HG02973 (cell line): Measurements from ENCODE around the gene PSMG3.
"Not testable (repeated sequence)": the region's sequence is repeated elsewhere in the genome, so short reads cannot be mapped to it uniquely, and the experiment has no call there.

Experiments used
- ATAC-seq: cut with Tn5 transposase; IDR thresholded peaks from one replicate; pipeline ENCODE4 v1.9.1; 2021; ENCODE audit warnings: moderate library complexity; ENCODE audit not compliant: unreplicated experiment

Gene PSMG3

DNA sequence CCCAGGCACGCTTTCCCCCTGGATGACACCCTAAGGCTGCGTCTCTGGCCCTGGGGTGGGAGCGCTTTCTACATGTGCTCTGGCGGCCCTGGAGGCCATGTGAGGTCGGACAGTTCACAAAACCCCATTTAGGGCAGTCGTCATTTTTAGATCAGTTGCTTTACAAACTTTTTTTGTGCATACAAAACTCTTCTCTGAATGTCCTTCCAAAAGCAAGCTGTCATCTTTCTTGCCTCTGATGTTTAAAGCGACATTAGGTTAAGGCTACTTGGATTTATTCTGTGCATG, 33.4 kb downstream of the PSMG3 start:
- ATAC-seq = no peak

- no peak for ATAC-seq
Measured at GRCh38 chr7:1535701-1536454, 34.0 kb downstream of the PSMG3 start.

DNA sequence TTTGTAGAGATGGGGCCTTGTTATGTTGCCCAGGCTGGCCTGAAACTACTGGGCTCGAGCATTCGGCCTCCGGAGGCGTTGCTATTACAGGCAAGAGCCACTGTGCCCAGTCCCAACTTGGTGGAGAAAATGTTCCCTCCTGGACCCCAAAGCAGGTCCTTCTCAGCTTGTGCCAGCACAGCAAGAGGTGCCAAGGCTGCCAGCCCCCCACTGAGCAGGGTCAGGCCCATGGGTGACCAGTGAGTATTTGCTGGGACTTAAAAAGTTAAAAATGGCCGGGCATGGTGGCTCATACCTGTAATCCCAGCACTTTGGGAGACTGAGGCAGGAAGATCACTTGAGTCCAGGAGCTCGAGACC, 34.8 kb downstream of the PSMG3 start:
- ATAC-seq = no peak

- no peak for ATAC-seq
Measured at GRCh38 chr7:1534330-1535099, 35.3 kb downstream of the PSMG3 start.

- no peak for ATAC-seq
Measured at GRCh38 chr7:1533547-1534329, 36.1 kb downstream of the PSMG3 start.

- no peak for ATAC-seq
Measured at GRCh38 chr7:1533255-1533546, 36.6 kb downstream of the PSMG3 start.

DNA sequence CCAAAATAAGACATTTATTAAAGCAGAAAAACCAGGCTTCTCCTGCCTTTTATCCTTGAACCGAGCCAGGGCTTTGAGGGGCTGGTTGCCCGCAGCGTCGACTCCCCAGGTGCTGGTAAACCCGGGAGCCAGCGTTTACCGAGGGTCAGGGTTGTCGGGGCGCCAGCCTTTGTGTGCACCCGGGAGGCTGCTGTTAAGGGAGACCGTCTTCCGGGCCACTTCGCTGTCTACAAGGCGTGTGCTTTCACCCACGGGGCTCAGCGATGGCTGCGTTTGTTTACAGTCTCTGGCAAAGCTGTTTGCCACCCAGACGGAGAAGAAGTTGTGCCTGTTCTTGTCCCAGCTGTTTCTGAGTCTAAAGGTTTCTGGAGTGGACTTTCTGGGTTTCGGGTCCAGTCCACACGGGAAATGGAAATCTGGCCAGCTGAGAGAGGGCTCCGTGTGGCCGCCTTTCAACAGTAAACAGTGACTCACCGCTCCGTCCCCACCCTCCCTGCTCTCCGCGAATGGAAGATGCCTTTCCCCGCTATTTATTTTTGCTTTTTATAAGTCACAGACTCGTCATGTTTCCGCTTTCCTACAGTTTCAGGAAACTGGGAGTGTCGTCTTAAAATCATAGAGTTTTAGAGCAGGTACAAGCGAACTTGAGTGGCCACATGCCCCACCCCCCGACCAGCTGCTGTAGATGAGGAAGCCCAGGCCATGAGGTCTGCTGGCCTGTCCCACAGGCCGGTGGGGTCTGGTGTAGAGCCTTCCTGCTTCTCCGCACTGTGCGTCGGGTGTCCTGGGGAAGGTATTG, 37.2 kb downstream of the PSMG3 start:
- ATAC-seq = no peak

GRCh38 chr7:1531979-1532455, 37.8 kb downstream of the PSMG3 start:
- no peak for ATAC-seq

GRCh38 chr7:1531263-1531978, 38.4 kb downstream of the PSMG3 start:
- ATAC-seq = peak; percentile 8

GRCh38 chr7:1530946-1531262, 38.9 kb downstream of the PSMG3 start:
- peak; percentile 13 for ATAC-seq

DNA sequence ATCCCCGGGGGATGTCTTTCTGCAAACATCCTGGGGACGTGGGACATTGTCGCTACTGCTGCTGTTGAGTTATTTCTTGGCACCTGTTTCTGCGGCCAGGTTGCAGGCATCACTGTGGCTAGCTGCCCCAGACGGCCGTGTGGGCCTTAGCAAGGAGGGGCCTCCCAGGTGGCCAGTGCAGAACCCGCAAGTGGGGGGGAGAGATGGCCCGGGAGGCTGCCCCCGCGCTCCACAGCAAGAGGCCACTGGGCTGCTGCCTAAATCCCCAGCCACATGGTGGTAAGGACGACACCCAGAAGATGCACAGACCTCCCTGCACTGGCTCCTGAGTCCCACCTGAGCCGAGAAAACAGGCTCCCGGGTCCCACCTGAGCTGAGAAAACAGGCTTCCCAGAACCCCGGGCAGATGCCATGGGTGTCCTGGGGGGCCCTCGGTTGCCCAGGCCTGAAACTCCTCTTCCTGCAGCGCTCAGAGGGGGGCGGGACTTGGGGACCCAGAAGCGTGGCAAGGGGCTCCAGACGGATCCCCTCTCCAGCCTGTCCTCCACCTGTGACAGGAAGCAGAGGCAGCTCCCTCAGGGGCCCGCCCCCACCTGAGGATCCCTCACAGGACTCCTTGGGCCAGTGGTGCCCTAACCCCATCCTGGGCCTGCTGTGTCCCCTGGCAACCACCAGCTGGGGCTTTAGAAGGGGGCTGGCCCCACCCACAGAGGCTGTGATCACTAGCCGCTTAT, 40.3 kb downstream of the PSMG3 start:
- no peak for ATAC-seq

- ATAC-seq = no peak
Measured at GRCh38 chr7:1526271-1526754, 43.5 kb downstream of the PSMG3 start.

- ATAC-seq = no peak
Measured at GRCh38 chr7:1525409-1525808, 44.4 kb downstream of the PSMG3 start.

DNA sequence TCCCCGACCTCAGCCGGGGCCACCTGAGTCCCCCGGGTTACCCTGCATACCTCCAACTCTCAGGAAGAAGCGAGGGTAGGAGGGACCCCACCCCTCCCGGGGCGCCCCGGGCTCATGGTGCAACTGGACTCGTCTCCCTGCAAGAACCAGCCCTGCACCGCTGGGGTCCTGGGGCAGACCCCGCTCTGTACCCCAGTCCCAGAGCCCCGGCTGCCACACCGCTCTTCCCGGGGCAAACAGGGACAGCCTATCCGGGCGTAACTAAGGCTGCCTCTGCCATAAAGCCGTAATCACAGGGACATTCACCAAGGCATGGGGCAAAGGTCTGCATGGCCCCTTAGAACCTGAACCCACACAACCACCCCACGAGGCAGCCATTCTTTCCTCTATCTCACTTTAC, 46.0 kb downstream of the PSMG3 start:
- no peak for ATAC-seq

GRCh38 chr7:1523208-1523607, 46.6 kb downstream of the PSMG3 start:
- no peak for ATAC-seq

DNA sequence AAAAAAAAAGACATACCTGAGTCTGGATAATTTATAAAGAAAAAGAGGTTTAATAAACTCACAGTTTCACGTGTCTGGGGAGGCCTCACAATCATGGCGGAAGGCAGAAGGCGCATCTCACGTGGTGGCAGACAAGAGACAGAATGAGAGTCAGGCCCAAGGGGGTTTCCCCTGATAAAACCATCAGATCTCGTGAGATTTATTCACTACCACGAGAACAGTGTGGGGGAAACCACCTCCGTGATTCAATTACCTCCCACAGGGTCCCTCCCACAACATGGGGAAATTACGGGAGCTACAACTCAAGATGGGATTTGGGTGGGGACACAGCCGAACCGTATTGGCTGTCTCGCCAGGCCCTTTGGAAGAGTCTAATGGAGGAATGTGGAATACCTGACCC, 48.4 kb downstream of the PSMG3 start:
- ATAC-seq = no peak

GRCh38 chr7:1520539-1521234, 49.1 kb downstream of the PSMG3 start:
- no peak for ATAC-seq

DNA sequence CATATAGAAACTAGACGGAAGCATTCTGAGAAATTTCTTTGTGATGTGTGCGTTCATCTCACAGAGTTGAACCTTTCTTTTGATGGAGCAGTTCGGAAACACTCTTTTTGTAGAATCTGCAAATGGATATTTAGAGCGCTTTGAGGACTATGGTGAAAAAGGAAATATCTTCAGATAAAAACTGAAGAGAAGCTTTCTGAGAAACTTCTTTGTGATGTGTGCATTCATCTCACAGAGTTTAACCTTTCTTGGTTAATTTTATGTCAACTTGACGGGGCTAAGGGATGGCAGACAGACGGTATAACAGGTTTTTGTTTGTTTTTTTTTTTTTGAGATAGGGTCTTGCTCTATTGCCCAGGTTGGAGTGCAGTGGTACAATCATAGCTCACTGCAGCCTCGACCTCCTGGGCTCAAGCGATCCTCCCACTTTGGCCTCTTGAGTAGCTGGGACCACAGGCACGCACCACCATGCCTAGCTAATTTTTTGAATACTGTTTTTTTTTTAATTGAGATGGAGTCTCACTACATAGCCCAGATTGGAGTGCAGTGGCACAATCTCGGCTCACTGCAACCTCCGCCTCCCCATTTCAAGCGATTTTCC, 50.4 kb downstream of the PSMG3 start:
- ATAC-seq = not testable (repeated sequence)
